ENCODE results near the gene UGCG.

- TF ChIP-seq SRF (IDR thresholded peaks at IDR 0.05; ENCODE audit: low read depth): no peak
- TF ChIP-seq, protein P1, sequence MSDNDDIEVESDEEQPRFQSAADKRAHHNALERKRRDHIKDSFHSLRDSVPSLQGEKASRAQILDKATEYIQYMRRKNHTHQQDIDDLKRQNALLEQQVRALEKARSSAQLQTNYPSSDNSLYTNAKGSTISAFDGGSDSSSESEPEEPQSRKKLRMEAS (IDR thresholded peaks at IDR 0.05): no peak
- no peak for TF ChIP-seq EZH2 (IDR thresholded peaks at IDR 0.05)
- no peak for TF ChIP-seq RAD21 (IDR thresholded peaks at IDR 0.05; ENCODE audit: low read depth)
- TF ChIP-seq, protein P2, sequence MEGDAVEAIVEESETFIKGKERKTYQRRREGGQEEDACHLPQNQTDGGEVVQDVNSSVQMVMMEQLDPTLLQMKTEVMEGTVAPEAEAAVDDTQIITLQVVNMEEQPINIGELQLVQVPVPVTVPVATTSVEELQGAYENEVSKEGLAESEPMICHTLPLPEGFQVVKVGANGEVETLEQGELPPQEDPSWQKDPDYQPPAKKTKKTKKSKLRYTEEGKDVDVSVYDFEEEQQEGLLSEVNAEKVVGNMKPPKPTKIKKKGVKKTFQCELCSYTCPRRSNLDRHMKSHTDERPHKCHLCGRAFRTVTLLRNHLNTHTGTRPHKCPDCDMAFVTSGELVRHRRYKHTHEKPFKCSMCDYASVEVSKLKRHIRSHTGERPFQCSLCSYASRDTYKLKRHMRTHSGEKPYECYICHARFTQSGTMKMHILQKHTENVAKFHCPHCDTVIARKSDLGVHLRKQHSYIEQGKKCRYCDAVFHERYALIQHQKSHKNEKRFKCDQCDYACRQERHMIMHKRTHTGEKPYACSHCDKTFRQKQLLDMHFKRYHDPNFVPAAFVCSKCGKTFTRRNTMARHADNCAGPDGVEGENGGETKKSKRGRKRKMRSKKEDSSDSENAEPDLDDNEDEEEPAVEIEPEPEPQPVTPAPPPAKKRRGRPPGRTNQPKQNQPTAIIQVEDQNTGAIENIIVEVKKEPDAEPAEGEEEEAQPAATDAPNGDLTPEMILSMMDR (IDR thresholded peaks at IDR 0.05 in 2 of 3, conservative IDR thresholded peaks at IDR 0.05 in 1 of 3; ENCODE audit: borderline replicate concordance in 1 of 3, insufficient read depth in 1 of 3, low read depth in 2 of 3, low read length in 2 of 3): no peak
- TF ChIP-seq EZH2phosphoT487 (IDR thresholded peaks at IDR 0.05; ENCODE audit: borderline replicate concordance): no peak
- TF ChIP-seq, protein P3, sequence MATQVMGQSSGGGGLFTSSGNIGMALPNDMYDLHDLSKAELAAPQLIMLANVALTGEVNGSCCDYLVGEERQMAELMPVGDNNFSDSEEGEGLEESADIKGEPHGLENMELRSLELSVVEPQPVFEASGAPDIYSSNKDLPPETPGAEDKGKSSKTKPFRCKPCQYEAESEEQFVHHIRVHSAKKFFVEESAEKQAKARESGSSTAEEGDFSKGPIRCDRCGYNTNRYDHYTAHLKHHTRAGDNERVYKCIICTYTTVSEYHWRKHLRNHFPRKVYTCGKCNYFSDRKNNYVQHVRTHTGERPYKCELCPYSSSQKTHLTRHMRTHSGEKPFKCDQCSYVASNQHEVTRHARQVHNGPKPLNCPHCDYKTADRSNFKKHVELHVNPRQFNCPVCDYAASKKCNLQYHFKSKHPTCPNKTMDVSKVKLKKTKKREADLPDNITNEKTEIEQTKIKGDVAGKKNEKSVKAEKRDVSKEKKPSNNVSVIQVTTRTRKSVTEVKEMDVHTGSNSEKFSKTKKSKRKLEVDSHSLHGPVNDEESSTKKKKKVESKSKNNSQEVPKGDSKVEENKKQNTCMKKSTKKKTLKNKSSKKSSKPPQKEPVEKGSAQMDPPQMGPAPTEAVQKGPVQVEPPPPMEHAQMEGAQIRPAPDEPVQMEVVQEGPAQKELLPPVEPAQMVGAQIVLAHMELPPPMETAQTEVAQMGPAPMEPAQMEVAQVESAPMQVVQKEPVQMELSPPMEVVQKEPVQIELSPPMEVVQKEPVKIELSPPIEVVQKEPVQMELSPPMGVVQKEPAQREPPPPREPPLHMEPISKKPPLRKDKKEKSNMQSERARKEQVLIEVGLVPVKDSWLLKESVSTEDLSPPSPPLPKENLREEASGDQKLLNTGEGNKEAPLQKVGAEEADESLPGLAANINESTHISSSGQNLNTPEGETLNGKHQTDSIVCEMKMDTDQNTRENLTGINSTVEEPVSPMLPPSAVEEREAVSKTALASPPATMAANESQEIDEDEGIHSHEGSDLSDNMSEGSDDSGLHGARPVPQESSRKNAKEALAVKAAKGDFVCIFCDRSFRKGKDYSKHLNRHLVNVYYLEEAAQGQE (IDR thresholded peaks at IDR 0.05; ENCODE audit: low read depth): no peak
- TF ChIP-seq POLR2A (IDR thresholded peaks at IDR 0.05; ENCODE audit: borderline replicate concordance, extremely low read depth, insufficient read depth, insufficient read length): no peak
- TF ChIP-seq SP1 (IDR thresholded peaks at IDR 0.05; ENCODE audit: low read depth): no peak
- no peak for TF ChIP-seq EGR1 (IDR thresholded peaks at IDR 0.05; ENCODE audit: low read depth)
Observed at GRCh38 chr9:111873901-111874300, 22.7 kb upstream of the UGCG start.
